Fibroblast of villous mesenchyme (primary cell): ENCODE measurements around the gene ASPRV1. TPM values are rescaled to one million over a fixed set of nuclear protein-coding genes. Genes with fewer than 3 reads are reported as not detected.
"Not testable (repeated sequence)": the region's sequence is repeated elsewhere in the genome, so short reads cannot be mapped to it uniquely, and the experiment has no call there.

Source experiments
- DNase-seq: peaks from one replicate; pipeline ENCODE4 v3.0.0-alpha.2; 2010; ENCODE audit warnings: low read depth
- H3K4me3 ChIP-seq: 2 replicates; pipeline ENCODE4 v1.5.1; 2011; ENCODE audit warnings: low read depth, mild to moderate bottlenecking, low read length
- total RNA-seq: library from RNA; depleted of rRNA; stranded (reverse); fragments of >200 nt; gene quantifications from 2 replicates; pipeline ENCODE4 v1.2.3, GENCODE V29; 2012
- TF ChIP-seq, protein P1 (sequence below): IDR thresholded peaks from 2 replicates; pipeline ENCODE4 v1.5.1; 2012; ENCODE audit warnings: low read depth, mild to moderate bottlenecking, low read length; ENCODE audit not compliant: insufficient read depth

Gene ASPRV1
- total RNA-seq, 1 donor = 0.43 TPM

DNA sequence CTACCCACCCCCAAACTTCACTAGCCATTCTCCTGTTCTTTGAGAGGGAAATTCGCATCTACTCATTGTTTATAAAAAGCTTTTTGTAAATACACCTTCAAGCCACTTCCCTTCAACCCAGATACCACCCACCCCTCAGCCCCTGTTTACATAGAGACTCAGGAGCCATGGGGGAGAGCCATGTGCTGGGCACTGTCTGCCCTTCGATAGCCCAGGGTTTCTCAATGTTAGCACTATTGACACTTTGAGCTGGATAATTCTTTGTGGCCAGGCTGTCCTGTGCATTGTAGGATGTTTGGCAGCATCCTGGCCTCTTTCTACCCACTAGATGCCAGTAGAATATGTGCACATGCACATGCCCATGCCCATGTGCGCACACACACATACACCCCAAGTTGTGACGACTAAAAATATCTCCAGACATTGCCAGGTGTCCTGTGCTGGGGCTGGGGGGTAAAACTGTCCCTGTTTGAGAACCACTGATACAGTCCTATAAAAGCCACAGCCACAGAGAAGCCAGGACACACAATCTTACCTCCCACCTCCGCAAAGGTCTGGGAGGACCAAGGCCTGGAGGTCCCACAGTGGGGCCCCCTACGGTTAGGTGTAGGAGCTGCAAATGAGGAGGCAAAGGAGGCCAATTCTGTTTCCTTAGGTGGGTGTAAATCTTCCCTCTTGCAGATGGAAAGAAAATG lies 44.5 kb upstream of the ASPRV1 start:
- DNase-seq = no peak
- TF ChIP-seq, protein P1, sequence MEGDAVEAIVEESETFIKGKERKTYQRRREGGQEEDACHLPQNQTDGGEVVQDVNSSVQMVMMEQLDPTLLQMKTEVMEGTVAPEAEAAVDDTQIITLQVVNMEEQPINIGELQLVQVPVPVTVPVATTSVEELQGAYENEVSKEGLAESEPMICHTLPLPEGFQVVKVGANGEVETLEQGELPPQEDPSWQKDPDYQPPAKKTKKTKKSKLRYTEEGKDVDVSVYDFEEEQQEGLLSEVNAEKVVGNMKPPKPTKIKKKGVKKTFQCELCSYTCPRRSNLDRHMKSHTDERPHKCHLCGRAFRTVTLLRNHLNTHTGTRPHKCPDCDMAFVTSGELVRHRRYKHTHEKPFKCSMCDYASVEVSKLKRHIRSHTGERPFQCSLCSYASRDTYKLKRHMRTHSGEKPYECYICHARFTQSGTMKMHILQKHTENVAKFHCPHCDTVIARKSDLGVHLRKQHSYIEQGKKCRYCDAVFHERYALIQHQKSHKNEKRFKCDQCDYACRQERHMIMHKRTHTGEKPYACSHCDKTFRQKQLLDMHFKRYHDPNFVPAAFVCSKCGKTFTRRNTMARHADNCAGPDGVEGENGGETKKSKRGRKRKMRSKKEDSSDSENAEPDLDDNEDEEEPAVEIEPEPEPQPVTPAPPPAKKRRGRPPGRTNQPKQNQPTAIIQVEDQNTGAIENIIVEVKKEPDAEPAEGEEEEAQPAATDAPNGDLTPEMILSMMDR = no peak
- no peak overlapping the region for H3K4me3 ChIP-seq

DNA sequence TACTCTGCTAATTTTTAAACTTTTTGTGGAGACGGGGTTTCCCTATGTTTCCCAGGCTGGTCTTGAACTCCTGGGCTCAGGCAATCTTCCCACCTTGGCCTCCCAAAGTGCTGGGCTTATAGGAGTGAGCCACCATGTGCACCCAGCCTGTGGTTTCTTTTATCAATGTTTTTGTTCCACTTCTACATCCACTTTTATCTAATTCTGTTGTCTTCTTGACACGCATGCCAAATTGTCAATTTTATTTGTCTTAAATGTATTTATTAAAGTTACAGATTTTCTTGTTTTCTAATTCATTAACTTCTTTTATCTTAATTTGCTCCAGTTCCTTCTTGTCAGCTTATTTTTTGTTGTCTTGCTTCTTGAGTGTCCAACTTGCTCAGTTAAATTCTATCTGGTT lies 43.8 kb upstream of the ASPRV1 start:
- no peak for DNase-seq
- no peak overlapping the region for H3K4me3 ChIP-seq
- TF ChIP-seq, protein P1 = no peak

- TF ChIP-seq, protein P1 = no peak
- H3K4me3 ChIP-seq = no peak overlapping the region
- no peak for DNase-seq
Observed at GRCh38 chr2:70003093-70003830, 41.8 kb upstream of the ASPRV1 start.

DNA sequence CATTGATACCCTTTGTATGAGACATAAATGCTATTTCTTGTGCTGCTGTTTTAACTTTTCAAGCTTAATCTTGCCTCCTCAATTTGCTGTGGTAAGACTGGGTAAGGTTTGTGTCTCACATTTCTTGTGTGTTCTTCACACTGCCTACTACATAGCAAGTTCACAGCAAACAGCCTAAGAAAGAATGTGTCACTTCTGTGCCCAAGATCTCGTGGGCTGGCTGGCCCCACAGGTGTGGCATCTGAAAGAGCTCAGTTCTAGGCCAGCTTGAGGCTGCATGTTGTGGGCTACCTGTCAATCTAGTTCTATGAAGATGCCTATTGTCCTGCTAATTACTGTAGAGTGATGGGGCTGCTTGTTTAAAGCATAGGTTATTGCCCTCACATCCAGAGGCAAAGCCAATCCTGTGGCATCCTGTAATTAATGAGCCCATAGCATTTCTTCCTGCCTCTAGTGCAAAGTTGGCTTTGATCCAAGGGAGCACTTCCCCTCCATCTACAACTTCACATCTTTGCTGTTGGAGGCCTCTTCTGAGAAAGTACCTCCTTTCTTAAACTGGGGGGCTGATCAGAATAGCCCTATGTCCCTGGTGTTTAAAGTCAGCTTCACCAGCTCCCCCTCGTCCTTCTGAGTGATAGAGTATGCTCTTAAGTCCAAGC lies 40.9 kb upstream of the ASPRV1 start:
- TF ChIP-seq, protein P1 = no peak
- DNase-seq = no peak
- no peak overlapping the region for H3K4me3 ChIP-seq

GRCh38 chr2:70000529-70000928 lies 39.1 kb upstream of the ASPRV1 start:
- not testable (repeated sequence) for DNase-seq, H3K4me3 ChIP-seq

DNA sequence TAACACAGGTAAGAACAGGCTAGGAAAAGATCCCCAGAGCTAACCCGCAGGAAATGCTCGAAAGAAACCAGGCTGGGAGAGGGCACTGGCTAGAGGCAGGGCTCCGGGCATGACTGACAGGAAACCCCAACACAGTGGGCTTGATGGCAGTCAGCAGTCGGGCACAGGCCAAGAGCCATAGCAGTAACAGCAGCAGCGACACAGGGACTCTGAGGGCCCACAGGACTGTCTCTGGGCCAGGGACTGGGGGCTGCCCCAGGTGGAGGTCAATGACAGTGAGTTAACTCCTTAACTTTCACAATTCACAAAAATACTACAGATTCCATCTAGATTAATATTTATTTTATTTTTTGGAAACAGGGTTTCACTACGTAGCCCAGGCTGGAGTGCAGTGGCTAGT lies 37.3 kb upstream of the ASPRV1 start:
- H3K4me3 ChIP-seq = no peak overlapping the region
- no peak for DNase-seq
- TF ChIP-seq, protein P1 = no peak

GRCh38 chr2:69997015-69997830 lies 35.8 kb upstream of the ASPRV1 start:
- peak; percentile 33 for DNase-seq
- H3K4me3 ChIP-seq = no peak overlapping the region
- TF ChIP-seq, protein P1 = no peak
